HG03175 (cell line): Measurements from ENCODE around the gene ATP5PD.
A peak's percentile ranks its signal among the peaks of the same experiment; 100 is the strongest.

Source experiments
- ATAC-seq: cut with Tn5 transposase; IDR thresholded peaks from one replicate; pipeline ENCODE4 v1.9.1; 2021; ENCODE audit warnings: mild to moderate bottlenecking, moderate library complexity; ENCODE audit not compliant: unreplicated experiment

Gene ATP5PD

GRCh38 chr17:75046407-75047289 lies at the start of gene ATP5PD, which contains the start of gene KCTD2:
ATP5PD (minus strand) TSS chr17:75046969; CDS start chr17:75042650, 4,319 bp downstream.
KCTD2 (plus strand) TSS chr17:75047225; CDS start chr17:75047251, 26 bp downstream.
- ATAC-seq, result peak; percentile 96

- no peak for ATAC-seq
Observed at GRCh38 chr17:75096082-75096625, 49.4 kb upstream of the ATP5PD start.

- ATAC-seq, result no peak
Observed at GRCh38 chr17:75094871-75095399, 48.2 kb upstream of the ATP5PD start.

GRCh38 chr17:75093548-75094158 lies 46.9 kb upstream of the ATP5PD start:
- ATAC-seq, result no peak

GRCh38 chr17:75091855-75092327 lies 45.1 kb upstream of the ATP5PD start:
- no peak for ATAC-seq

GRCh38 chr17:75090871-75091854 lies 44.4 kb upstream of the ATP5PD start:
- ATAC-seq, result no peak

GRCh38 chr17:75088465-75089417 lies 42.0 kb upstream of the ATP5PD start:
- no peak for ATAC-seq

GRCh38 chr17:75087558-75088453 lies 41.0 kb upstream of the ATP5PD start, which contains the start of gene SLC16A5:
SLC16A5 (plus strand) TSS chr17:75087954; CDS start chr17:75093637, 5,683 bp downstream.
- no peak for ATAC-seq

- no peak for ATAC-seq
Observed at GRCh38 chr17:75087182-75087557, 40.4 kb upstream of the ATP5PD start.

- no peak for ATAC-seq
Observed at GRCh38 chr17:75086496-75087181, 39.9 kb upstream of the ATP5PD start.

GRCh38 chr17:75084039-75084660 lies 37.4 kb upstream of the ATP5PD start:
- no peak for ATAC-seq

- no peak for ATAC-seq
Observed at GRCh38 chr17:75082683-75083082, 35.9 kb upstream of the ATP5PD start.

GRCh38 chr17:75081611-75082540 lies 35.1 kb upstream of the ATP5PD start:
- no peak for ATAC-seq

GRCh38 chr17:75079023-75079373 lies 32.2 kb upstream of the ATP5PD start:
- no peak for ATAC-seq

GRCh38 chr17:75078284-75079022 lies 31.7 kb upstream of the ATP5PD start:
- ATAC-seq, result peak; percentile 58
